Osteoblast (primary cell): Measurements from ENCODE around the gene PSMC5. TPM values are rescaled to one million over a fixed set of nuclear protein-coding genes. Genes with fewer than 3 reads are reported as not detected.
"Not testable (repeated sequence)": the region's sequence is repeated elsewhere in the genome, so short reads cannot be mapped to it uniquely, and the experiment has no call there.

ENCODE experiments used
- DNase-seq: peaks from one replicate; pipeline ENCODE4 v3.0.0; 2011; ENCODE audit warnings: low spot score, mixed read lengths; ENCODE audit not compliant: insufficient read length; ENCODE audit errors: missing footprints
- H2AFZ ChIP-seq: 2 replicates; pipeline ENCODE4 v1.6.0; 2011; ENCODE audit warnings: mild to moderate bottlenecking, low read length
- H3K27ac ChIP-seq: 2 replicates; pipeline ENCODE4 v1.5.1; 2011; ENCODE audit warnings: mild to moderate bottlenecking, low read depth, low read length, moderate library complexity
- H3K27me3 ChIP-seq: 2 replicates; pipeline ENCODE4 v1.6.0; 2012; ENCODE audit warnings: mild to moderate bottlenecking, control low read depth, inconsistent platforms, low read length, moderate library complexity; ENCODE audit not compliant: insufficient read depth
- H3K36me3 ChIP-seq: 2 replicates; pipeline ENCODE4 v1.5.1; 2011; ENCODE audit warnings: mild to moderate bottlenecking, low read length, control low read depth, moderate library complexity; ENCODE audit not compliant: insufficient read depth
- H3K4me1 ChIP-seq: 2 replicates; pipeline ENCODE4 v1.5.1; 2011; ENCODE audit warnings: mild to moderate bottlenecking, low read length, control low read depth, moderate library complexity; ENCODE audit not compliant: insufficient read depth
- H3K4me2 ChIP-seq: 2 replicates; pipeline ENCODE4 v1.6.0; 2011; ENCODE audit warnings: mild to moderate bottlenecking, low read length; ENCODE audit not compliant: insufficient read depth
- H3K4me3 ChIP-seq: fragments of 200-600 bp; sonication (generic); 3 replicates; pipeline ENCODE4 v1.5.1; 2012; ENCODE audit warnings: mild to moderate bottlenecking, low read length, inconsistent platforms; ENCODE audit not compliant: insufficient read depth
- H3K79me2 ChIP-seq: 2 replicates; pipeline ENCODE4 v1.6.0; 2012; ENCODE audit warnings: mild to moderate bottlenecking, low read length, control low read depth, inconsistent platforms; ENCODE audit not compliant: insufficient read depth
- H3K9me3 ChIP-seq: 2 replicates; pipeline ENCODE4 v1.5.1; 2011; ENCODE audit warnings: low read depth, low read length, control low read depth
- H4K20me1 ChIP-seq: 2 replicates; pipeline ENCODE4 v1.6.0; 2012; ENCODE audit warnings: mild to moderate bottlenecking, low read length, control low read depth; ENCODE audit not compliant: insufficient read depth
- total RNA-seq: library from RNA; depleted of rRNA; stranded (reverse); fragments of >200 nt; gene quantifications from 2 replicates; pipeline ENCODE4 v1.2.3, GENCODE V29; 2012
- TF ChIP-seq, protein P1 (sequence below): IDR thresholded peaks from 2 replicates; pipeline ENCODE4 v1.5.1; 2011; ENCODE audit warnings: mild to moderate bottlenecking, low read depth, low read length, moderate library complexity; ENCODE audit errors: extremely low read depth

The PSMC5 gene
- total RNA-seq, 1 donor = 34.0 TPM

DNA sequence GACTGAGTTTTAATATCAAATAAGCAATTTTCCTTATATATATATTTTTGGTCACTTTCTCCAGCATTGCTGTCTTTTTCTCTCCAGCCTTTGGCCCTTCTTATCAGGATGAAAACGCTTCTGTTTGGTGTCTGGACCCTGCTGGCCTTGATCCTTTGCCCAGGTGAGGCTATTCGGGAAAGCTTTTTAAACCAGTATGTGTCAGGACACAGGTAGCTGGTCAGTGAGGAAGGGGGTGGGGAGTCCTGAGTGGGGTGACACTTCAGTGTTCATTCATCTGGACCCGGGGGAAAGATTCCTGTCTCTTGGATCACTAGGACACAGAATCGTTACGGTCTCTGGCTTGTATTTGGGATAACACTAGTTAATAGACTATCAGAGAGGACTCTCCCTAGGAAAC, 27.5 kb downstream of the PSMC5 start:
- no peak overlapping the region for H3K4me2 ChIP-seq
- no peak for DNase-seq
- no peaks in the 10 kb centered on the region for H3K36me3 ChIP-seq
- no peaks in the 10 kb centered on the region for H3K9me3 ChIP-seq
- H2AFZ ChIP-seq = no peak overlapping the region
- no peak overlapping the region for H3K27ac ChIP-seq
- peaks cover 18% of the 10 kb centered on the region for H3K27me3 ChIP-seq
- no peaks in the 10 kb centered on the region for H3K4me1 ChIP-seq
- no peak overlapping the region for H3K4me3 ChIP-seq
- TF ChIP-seq, protein P1, sequence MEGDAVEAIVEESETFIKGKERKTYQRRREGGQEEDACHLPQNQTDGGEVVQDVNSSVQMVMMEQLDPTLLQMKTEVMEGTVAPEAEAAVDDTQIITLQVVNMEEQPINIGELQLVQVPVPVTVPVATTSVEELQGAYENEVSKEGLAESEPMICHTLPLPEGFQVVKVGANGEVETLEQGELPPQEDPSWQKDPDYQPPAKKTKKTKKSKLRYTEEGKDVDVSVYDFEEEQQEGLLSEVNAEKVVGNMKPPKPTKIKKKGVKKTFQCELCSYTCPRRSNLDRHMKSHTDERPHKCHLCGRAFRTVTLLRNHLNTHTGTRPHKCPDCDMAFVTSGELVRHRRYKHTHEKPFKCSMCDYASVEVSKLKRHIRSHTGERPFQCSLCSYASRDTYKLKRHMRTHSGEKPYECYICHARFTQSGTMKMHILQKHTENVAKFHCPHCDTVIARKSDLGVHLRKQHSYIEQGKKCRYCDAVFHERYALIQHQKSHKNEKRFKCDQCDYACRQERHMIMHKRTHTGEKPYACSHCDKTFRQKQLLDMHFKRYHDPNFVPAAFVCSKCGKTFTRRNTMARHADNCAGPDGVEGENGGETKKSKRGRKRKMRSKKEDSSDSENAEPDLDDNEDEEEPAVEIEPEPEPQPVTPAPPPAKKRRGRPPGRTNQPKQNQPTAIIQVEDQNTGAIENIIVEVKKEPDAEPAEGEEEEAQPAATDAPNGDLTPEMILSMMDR = no peak
- H4K20me1 ChIP-seq = no peaks in the 10 kb centered on the region
- no peaks in the 10 kb centered on the region for H3K79me2 ChIP-seq

DNA sequence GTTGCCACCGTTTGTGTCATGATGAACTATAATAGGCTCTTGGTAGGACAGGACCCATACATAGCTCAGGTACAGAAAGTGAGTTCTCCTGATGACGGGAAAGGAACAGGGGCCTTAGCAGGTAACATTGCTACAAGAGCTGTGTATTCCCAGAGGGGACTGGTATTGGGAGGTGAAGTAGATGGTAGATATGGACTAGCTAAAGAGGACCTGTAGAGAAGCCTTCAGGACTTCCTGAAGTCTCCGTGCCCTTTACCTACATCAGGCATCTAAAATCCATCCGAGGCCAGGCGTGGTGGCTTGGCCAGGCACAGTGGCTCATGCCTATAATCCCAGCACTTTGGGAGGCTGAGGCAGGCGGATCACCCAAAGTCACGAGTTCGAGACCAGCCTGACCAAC, 28.0 kb downstream of the PSMC5 start:
- Histone ChIP-seq H3K27ac (no peak overlapping the region), H3K79me2 (no peaks in the 10 kb centered on the region), H3K9me3 (no peaks in the 10 kb centered on the region), H4K20me1 (no peaks in the 10 kb centered on the region), H3K27me3 (peaks cover 23% of the 10 kb centered on the region), H3K36me3 (no peaks in the 10 kb centered on the region), H3K4me1 (no peaks in the 10 kb centered on the region), H3K4me2 (no peak overlapping the region), H3K4me3 (no peak overlapping the region), H2AFZ (no peak overlapping the region)
- TF ChIP-seq, protein P1 = no peak
- DNase-seq = no peak

DNA sequence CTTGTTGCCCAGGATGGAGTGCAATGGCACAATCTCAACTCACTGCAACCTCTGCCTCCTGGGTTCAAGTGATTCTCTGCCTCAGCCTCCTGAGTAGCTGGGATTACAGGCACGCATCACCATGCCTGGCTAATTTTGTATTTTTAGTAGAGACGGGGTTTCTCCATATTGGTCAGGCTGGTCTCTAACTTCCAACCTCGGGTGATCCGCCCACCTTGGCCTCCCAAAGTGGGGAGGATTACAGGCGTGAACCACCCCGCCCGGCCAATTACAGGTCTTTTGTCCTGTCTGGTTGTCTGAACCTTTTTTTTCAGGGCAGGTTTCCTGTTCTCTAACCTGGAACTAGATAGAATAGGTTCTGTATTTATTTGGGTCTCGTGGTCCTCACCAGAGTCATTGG, 29.2 kb downstream of the PSMC5 start:
- H3K9me3 ChIP-seq, H3K4me3 ChIP-seq, H3K36me3 ChIP-seq, H4K20me1 ChIP-seq, H2AFZ ChIP-seq, H3K4me1 ChIP-seq, H3K27ac ChIP-seq, H3K4me2 ChIP-seq, DNase-seq, H3K79me2 ChIP-seq: not testable (repeated sequence)
- H3K27me3 ChIP-seq = peaks cover 25% of the 10 kb centered on the region

DNA sequence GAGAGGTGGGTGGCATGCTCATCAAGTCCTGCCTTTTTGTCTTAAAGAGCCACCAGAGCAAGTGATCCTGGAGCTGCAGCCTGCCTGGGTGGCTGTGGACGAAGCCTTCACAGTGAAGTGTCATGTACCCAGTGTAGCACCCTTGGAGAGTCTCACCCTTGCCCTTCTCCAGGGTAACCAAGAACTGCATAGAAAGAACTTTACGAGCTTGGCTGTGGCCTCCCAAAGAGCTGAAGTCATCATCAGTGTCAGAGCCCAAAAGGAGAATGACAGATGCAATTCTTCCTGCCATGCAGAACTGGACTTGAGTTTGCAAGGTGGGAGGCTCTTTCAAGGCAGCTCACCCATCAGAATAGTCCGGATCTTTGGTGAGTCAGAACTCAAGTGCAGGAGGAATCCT, 32.0 kb downstream of the PSMC5 start:
- H4K20me1 ChIP-seq = no peaks in the 10 kb centered on the region
- no peaks in the 10 kb centered on the region for H3K79me2 ChIP-seq
- no peak overlapping the region for H2AFZ ChIP-seq
- TF ChIP-seq, protein P1 = no peak
- no peak for DNase-seq
- no peak overlapping the region for H3K4me3 ChIP-seq
- H3K27me3 ChIP-seq = peaks cover 24% of the 10 kb centered on the region
- no peaks in the 10 kb centered on the region for H3K9me3 ChIP-seq
- no peaks in the 10 kb centered on the region for H3K36me3 ChIP-seq
- H3K27ac ChIP-seq = no peak overlapping the region
- H3K4me2 ChIP-seq = no peak overlapping the region
- H3K4me1 ChIP-seq = no peaks in the 10 kb centered on the region

DNA sequence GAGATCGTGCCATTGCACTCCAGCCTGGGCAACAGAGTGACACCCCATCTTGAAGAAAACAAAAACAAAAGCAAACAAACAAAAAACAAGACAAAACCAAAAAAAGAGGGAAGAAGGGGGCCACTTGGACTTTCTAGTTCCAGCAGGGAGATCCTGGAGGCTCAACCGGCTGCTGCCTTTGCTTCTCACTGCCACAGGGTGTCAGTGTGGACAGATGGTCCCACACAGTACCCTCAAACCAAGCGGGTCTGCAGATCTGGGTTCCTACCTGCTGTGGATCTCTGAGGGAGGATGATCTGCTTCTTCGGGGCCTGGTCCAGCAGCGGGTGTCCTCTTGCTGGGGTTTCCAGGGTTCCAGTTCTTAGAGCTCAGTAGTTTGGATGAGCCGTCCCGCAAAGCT, 39.4 kb downstream of the PSMC5 start:
- TF ChIP-seq, protein P1 = peak; percentile 6
- H3K27me3 ChIP-seq, H3K4me3 ChIP-seq, H3K27ac ChIP-seq, H3K4me2 ChIP-seq, H3K4me1 ChIP-seq, H4K20me1 ChIP-seq, H3K9me3 ChIP-seq, H3K36me3 ChIP-seq, DNase-seq, H3K79me2 ChIP-seq, H2AFZ ChIP-seq: not testable (repeated sequence)
